Measurements from ENCODE around the gene NFATC3. TPM values are rescaled to one million over a fixed set of nuclear protein-coding genes. Genes with fewer than 3 reads are reported as not detected.
"Not testable (repeated sequence)": the region's sequence is repeated elsewhere in the genome, so short reads cannot be mapped to it uniquely, and the experiment has no call there.

Gene NFATC3
- total RNA-seq, 5 donors from 2014 or later (not counting 1 experiment from before 2014, with no cell fraction given), result 111 to 144 (median 116) TPM

- peak overlapping the region; percentile 42 to 66 (median 47) for H3K4me3 Mint-ChIP-seq
- Histone ChIP-seq H3K36me3 (ENCODE audit: control insufficient read depth in 2 of 2, extremely low read depth in 1 of 2, insufficient read depth in 1 of 2, low read length in 1 of 2) (peaks cover 0 to 15% of the 10 kb centered on the region in 2 donors), H3K9me3 (no peaks in the 10 kb centered on the region), H3K27ac (ENCODE audit: low read length) (peak overlapping the region; percentile 31), H3K4me3 (ENCODE audit: control insufficient read depth in 1 of 2, extremely low read depth in 1 of 2, low read length in 1 of 2) (no peak overlapping the region), H3K4me1 (ENCODE audit: control insufficient read depth in 1 of 2, extremely low read depth in 1 of 2, insufficient read depth in 2 of 2, low read length in 2 of 2) (peaks cover 10 to 18% of the 10 kb centered on the region in 2 experiments), H3K27me3 (replicated peaks in 1 of 2; ENCODE audit: control insufficient read depth in 2 of 2, extremely low read depth in 1 of 2, insufficient read depth in 2 of 2, low read length in 1 of 2) (no peaks in the 10 kb centered on the region)
- H3K36me3 Mint-ChIP-seq, result peaks cover 21% of the 10 kb centered on the region
- no peaks in the 10 kb centered on the region for H3K27me3 Mint-ChIP-seq
- peak overlapping the region; percentile 85 to 89 for H3K27ac Mint-ChIP-seq
- WGBS (ENCODE audit: insufficient coverage), result no CpG with 5 or more reads among the region's 2 CpGs
- peaks cover 51 to 73% (median 73%) of the 10 kb centered on the region in 3 donors for H3K4me1 Mint-ChIP-seq
- DNase-seq (peak in 4 of 35 experiments; percentile 8 to 52 (median 12)), ATAC-seq (replicated peaks in 1 of 4) (peak; percentile 86 to 98 (median 94))
- POLR2A ChIA-PET, result interaction anchor here in 1 of 2 donors (0.6 kb wide), 1 partner anchor 1038 kb away, joined by 3 read pairs; no protein-coding TSS in a partner anchor
- no peaks in the 10 kb centered on the region for H3K9me3 Mint-ChIP-seq
- CTCF ChIA-PET, result interaction anchor here in 1 of 2 donors (0.5 to 1.5 kb wide), 2 partner anchors 38 to 315 kb away, joined by 3 to 5 read pairs; no protein-coding TSS in a partner anchor
Measured at GRCh38 chr16:68131813-68132706, 46.9 kb downstream of the NFATC3 start.

- not testable (repeated sequence) for H3K4me3 ChIP-seq (ENCODE audit: control insufficient read depth in 1 of 2, extremely low read depth in 1 of 2, low read length in 1 of 2); H3K9me3 Mint-ChIP-seq; ATAC-seq (replicated peaks in 1 of 4); H3K27me3 ChIP-seq (replicated peaks in 1 of 2; ENCODE audit: control insufficient read depth in 2 of 2, extremely low read depth in 1 of 2, insufficient read depth in 2 of 2, low read length in 1 of 2); H3K9me3 ChIP-seq; H3K27ac ChIP-seq (ENCODE audit: low read length); DNase-seq; H3K4me3 Mint-ChIP-seq; H3K27me3 Mint-ChIP-seq
- H3K36me3 ChIP-seq (ENCODE audit: control insufficient read depth in 2 of 2, extremely low read depth in 1 of 2, insufficient read depth in 1 of 2, low read length in 1 of 2), result peaks cover 0 to 12% of the 10 kb centered on the region in 2 donors
- Mint-ChIP-seq H3K36me3 (peaks cover 21% of the 10 kb centered on the region), H3K27ac (peak overlapping the region in 1 of 2 donors; percentile 85), H3K4me1 (peaks cover 51 to 66% (median 65%) of the 10 kb centered on the region in 3 donors)
- WGBS (ENCODE audit: insufficient coverage), result 87% methylated on average over 3 of the region's 4 CpGs
- peaks cover 10 to 18% of the 10 kb centered on the region in 2 experiments for H3K4me1 ChIP-seq (ENCODE audit: control insufficient read depth in 1 of 2, extremely low read depth in 1 of 2, insufficient read depth in 2 of 2, low read length in 2 of 2)
- CTCF ChIA-PET, result interaction anchor here in 1 of 2 donors (1.5 kb wide), 1 partner anchor 39 kb away, joined by 5 read pairs; no protein-coding TSS in a partner anchor
- POLR2A ChIA-PET, result interaction anchor here in 1 of 2 donors (0.6 to 0.7 kb wide), 2 partner anchors 32 to 84 kb away, joined by 3 read pairs; no protein-coding TSS in a partner anchor
Measured at GRCh38 chr16:68133000-68133399, 47.8 kb downstream of the NFATC3 start.

- ChIA-PET CTCF (interaction anchor here in 1 of 2 donors (0.6 kb wide), 1 partner anchor 152 kb away, joined by 8 read pairs; no protein-coding TSS in a partner anchor), POLR2A (interaction anchor here in 1 of 2 donors (0.6 kb wide), 1 partner anchor 111 kb away, joined by 5 read pairs; no protein-coding TSS in a partner anchor)
- peaks cover 57 to 65% (median 62%) of the 10 kb centered on the region in 3 donors for H3K4me1 Mint-ChIP-seq
- Histone ChIP-seq H3K27me3 (replicated peaks in 1 of 2; ENCODE audit: control insufficient read depth in 2 of 2, extremely low read depth in 1 of 2, insufficient read depth in 2 of 2, low read length in 1 of 2) (no peaks in the 10 kb centered on the region), H3K9me3 (no peaks in the 10 kb centered on the region), H3K4me3 (ENCODE audit: control insufficient read depth in 1 of 2, extremely low read depth in 1 of 2, low read length in 1 of 2) (no peak overlapping the region), H3K4me1 (ENCODE audit: control insufficient read depth in 1 of 2, extremely low read depth in 1 of 2, insufficient read depth in 2 of 2, low read length in 2 of 2) (peaks cover 9 to 10% of the 10 kb centered on the region in 2 experiments), H3K27ac (ENCODE audit: low read length) (no peak overlapping the region), H3K36me3 (ENCODE audit: control insufficient read depth in 2 of 2, extremely low read depth in 1 of 2, insufficient read depth in 1 of 2, low read length in 1 of 2) (peaks cover 0 to 19% of the 10 kb centered on the region in 2 donors)
- peaks cover 30% of the 10 kb centered on the region for H3K36me3 Mint-ChIP-seq
- DNase-seq (no peak), ATAC-seq (replicated peaks in 1 of 4) (no peak)
- H3K9me3 Mint-ChIP-seq, result no peaks in the 10 kb centered on the region
- no peak overlapping the region for H3K4me3 Mint-ChIP-seq
- no peaks in the 10 kb centered on the region for H3K27me3 Mint-ChIP-seq
- H3K27ac Mint-ChIP-seq, result peak overlapping the region; percentile 31 to 79
- WGBS (ENCODE audit: insufficient coverage), result no CpG with 5 or more reads among the region's 1 CpG
Measured at GRCh38 chr16:68134644-68135043, 49.5 kb downstream of the NFATC3 start.

- Mint-ChIP-seq H3K9me3 (no peaks in the 10 kb centered on the region), H3K36me3 (peaks cover 34% of the 10 kb centered on the region), H3K4me3 (no peak overlapping the region), H3K27me3 (no peaks in the 10 kb centered on the region), H3K4me1 (peaks cover 47 to 57% (median 55%) of the 10 kb centered on the region in 3 donors), H3K27ac (no peak overlapping the region)
- WGBS (ENCODE audit: insufficient coverage), result no CpG with 5 or more reads among the region's 3 CpGs
- ChIA-PET POLR2A (no interaction called here), CTCF (interaction anchor here (0.5 to 1.6 kb wide), 3 partner anchors 16 to 909 kb away, joined by 4 to 6 read pairs (median 4); no protein-coding TSS in a partner anchor)
- no peaks in the 10 kb centered on the region for H3K9me3 ChIP-seq
- H3K36me3 ChIP-seq (ENCODE audit: control insufficient read depth in 2 of 2, extremely low read depth in 1 of 2, insufficient read depth in 1 of 2, low read length in 1 of 2), result peaks cover 0 to 25% of the 10 kb centered on the region in 2 donors
- no peak overlapping the region for H3K27ac ChIP-seq (ENCODE audit: low read length)
- H3K4me3 ChIP-seq (ENCODE audit: control insufficient read depth in 1 of 2, extremely low read depth in 1 of 2, low read length in 1 of 2), result no peak overlapping the region
- DNase-seq, result no peak
- no peaks in the 10 kb centered on the region for H3K27me3 ChIP-seq (replicated peaks in 1 of 2; ENCODE audit: control insufficient read depth in 2 of 2, extremely low read depth in 1 of 2, insufficient read depth in 2 of 2, low read length in 1 of 2)
- H3K4me1 ChIP-seq (ENCODE audit: control insufficient read depth in 1 of 2, extremely low read depth in 1 of 2, insufficient read depth in 2 of 2, low read length in 2 of 2), result peaks cover 3 to 10% of the 10 kb centered on the region in 2 experiments
- ATAC-seq (replicated peaks in 1 of 4), result no peak
Measured at GRCh38 chr16:68136515-68136914, 51.3 kb downstream of the NFATC3 start.

- Mint-ChIP-seq H3K27ac (peak overlapping the region; percentile 4 to 34), H3K36me3 (peaks cover 27% of the 10 kb centered on the region), H3K27me3 (no peaks in the 10 kb centered on the region), H3K9me3 (no peaks in the 10 kb centered on the region), H3K4me3 (no peak overlapping the region), H3K4me1 (peaks cover 56 to 63% (median 58%) of the 10 kb centered on the region in 3 donors)
- Histone ChIP-seq H3K4me3 (ENCODE audit: control insufficient read depth in 1 of 2, extremely low read depth in 1 of 2, low read length in 1 of 2) (no peak overlapping the region), H3K9me3 (no peaks in the 10 kb centered on the region), H3K36me3 (ENCODE audit: control insufficient read depth in 2 of 2, extremely low read depth in 1 of 2, insufficient read depth in 1 of 2, low read length in 1 of 2) (peaks cover 6 to 24% of the 10 kb centered on the region in 2 donors), H3K4me1 (ENCODE audit: control insufficient read depth in 1 of 2, extremely low read depth in 1 of 2, insufficient read depth in 2 of 2, low read length in 2 of 2) (peaks cover 0 to 6% of the 10 kb centered on the region in 2 experiments), H3K27ac (ENCODE audit: low read length) (no peak overlapping the region), H3K27me3 (replicated peaks in 1 of 2; ENCODE audit: control insufficient read depth in 2 of 2, extremely low read depth in 1 of 2, insufficient read depth in 2 of 2, low read length in 1 of 2) (no peaks in the 10 kb centered on the region)
- no CpG with 5 or more reads among the region's 1 CpG for WGBS (ENCODE audit: insufficient coverage)
- ChIA-PET CTCF (interaction anchor here in 1 of 2 donors (0.7 kb wide), 1 partner anchor 50 kb away, joined by 3 read pairs; no protein-coding TSS in a partner anchor), POLR2A (interaction anchor here (0.6 to 0.7 kb wide), 4 partner anchors 25 to 216 kb away, joined by 3 to 5 read pairs (median 3); no protein-coding TSS in a partner anchor)
- ATAC-seq (replicated peaks in 1 of 4) (no peak), DNase-seq (no peak)
Measured at GRCh38 chr16:68144008-68144407, 58.8 kb downstream of the NFATC3 start.

- ATAC-seq (replicated peaks in 1 of 4), result no peak
- Histone ChIP-seq H3K36me3 (ENCODE audit: control insufficient read depth in 2 of 2, extremely low read depth in 1 of 2, insufficient read depth in 1 of 2, low read length in 1 of 2) (peaks cover 6 to 22% of the 10 kb centered on the region in 2 donors), H3K27me3 (replicated peaks in 1 of 2; ENCODE audit: control insufficient read depth in 2 of 2, extremely low read depth in 1 of 2, insufficient read depth in 2 of 2, low read length in 1 of 2) (no peaks in the 10 kb centered on the region), H3K27ac (ENCODE audit: low read length) (peak overlapping the region; percentile 11), H3K9me3 (no peaks in the 10 kb centered on the region), H3K4me1 (ENCODE audit: control insufficient read depth in 1 of 2, extremely low read depth in 1 of 2, insufficient read depth in 2 of 2, low read length in 2 of 2) (peaks cover 0 to 6% of the 10 kb centered on the region in 2 experiments), H3K4me3 (ENCODE audit: control insufficient read depth in 1 of 2, extremely low read depth in 1 of 2, low read length in 1 of 2) (no peak overlapping the region)
- Mint-ChIP-seq H3K9me3 (no peaks in the 10 kb centered on the region), H3K4me1 (peaks cover 41 to 54% (median 51%) of the 10 kb centered on the region in 3 donors), H3K27me3 (no peaks in the 10 kb centered on the region), H3K36me3 (peaks cover 15% of the 10 kb centered on the region), H3K27ac (peak overlapping the region in 1 of 2 donors; percentile 8), H3K4me3 (no peak overlapping the region)
- CTCF ChIA-PET, result interaction anchor here in 1 of 2 donors (1.1 kb wide), 1 partner anchor 53 kb away, joined by 6 read pairs; no protein-coding TSS in a partner anchor
- POLR2A ChIA-PET, result interaction anchor here (0.6 to 0.8 kb wide), 3 partner anchors 54 to 209 kb away, joined by 3 to 4 read pairs (median 3); no protein-coding TSS in a partner anchor
- no CpG with 5 or more reads among the region's 2 CpGs for WGBS (ENCODE audit: insufficient coverage)
- DNase-seq, result peak in 1 of 35 experiments; percentile 11
Measured at GRCh38 chr16:68146585-68146984, 61.4 kb downstream of the NFATC3 start.
